ENCODE data around the gene HCN1.

DNA sequence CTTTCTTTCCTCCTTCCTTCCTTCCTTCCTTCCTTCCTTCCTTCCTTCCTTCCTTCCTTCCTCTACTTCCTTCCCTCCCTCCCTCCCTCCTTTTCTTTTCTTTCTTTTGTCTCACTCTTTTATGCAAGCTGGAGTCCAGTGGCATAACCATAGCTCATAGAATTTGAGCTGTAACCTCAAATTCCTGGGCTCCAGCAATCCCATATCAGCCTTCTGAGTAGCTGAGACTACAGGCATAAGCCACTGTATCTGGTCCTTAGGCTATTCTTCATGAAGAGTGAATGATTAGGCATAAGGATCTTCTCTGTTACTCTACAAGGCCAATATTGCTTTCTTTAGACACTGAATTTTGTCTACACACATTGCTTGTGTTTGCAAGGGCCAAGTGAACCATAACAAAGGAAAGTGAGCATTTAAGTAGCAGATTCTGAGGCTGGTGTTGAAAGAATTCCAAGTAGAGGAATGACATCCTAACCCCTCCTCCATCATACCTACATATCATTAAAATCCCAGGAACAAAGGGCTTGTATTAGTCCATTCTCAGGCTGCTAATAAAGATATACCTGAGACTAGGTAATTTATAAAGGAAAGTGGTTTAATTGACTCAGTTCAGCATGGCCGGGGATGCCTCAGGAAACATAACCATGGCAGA lies 293.2 kb downstream of the HCN1 start:
- TF ChIP-seq CTCF (IDR thresholded peaks at IDR 0.05), result no peak
- no peak for TF ChIP-seq POLR2A (IDR thresholded peaks at IDR 0.05)
